Mesendoderm (in vitro differentiated cells): ENCODE measurements around the gene FSD1.
"Not testable (repeated sequence)": the region's sequence is repeated elsewhere in the genome, so short reads cannot be mapped to it uniquely, and the experiment has no call there.

Experiments
- DNase-seq: peaks from one replicate; pipeline ENCODE4 v3.0.0; 2013
- H2AK5ac ChIP-seq: 2 replicates; pipeline ENCODE4 v1.6.1; 2013; ENCODE audit warnings: low read length, inconsistent platforms
- H2BK120ac ChIP-seq: 2 replicates; pipeline ENCODE4 v1.6.1; 2013; ENCODE audit warnings: low read depth, mild to moderate bottlenecking, low read length, moderate library complexity, mixed read lengths
- H2BK15ac ChIP-seq: replicated peaks from 2 replicates; pipeline ENCODE4 v1.6.1; 2013; ENCODE audit warnings: low read depth, mild to moderate bottlenecking, moderate library complexity
- H2BK5ac ChIP-seq: 2 replicates; pipeline ENCODE4 v1.6.1; 2013; ENCODE audit warnings: low read length, inconsistent platforms
- H3K18ac ChIP-seq: 2 replicates; pipeline ENCODE4 v1.6.1; 2013; ENCODE audit warnings: mild to moderate bottlenecking, low read length, mixed read lengths
- H3K23ac ChIP-seq: one replicate; pipeline ENCODE4 v1.6.1; 2013; ENCODE audit warnings: low read length
- H3K27ac ChIP-seq: 2 replicates; pipeline ENCODE4 v1.5.1; 2013; ENCODE audit warnings: low read depth, mild to moderate bottlenecking, inconsistent platforms, low read length, moderate library complexity
- H3K27me3 ChIP-seq: 2 replicates; pipeline ENCODE4 v1.6.1; 2013; ENCODE audit warnings: low read length, control low read depth, mild to moderate bottlenecking, inconsistent platforms; ENCODE audit not compliant: insufficient read depth, poor library complexity
- H3K36me3 ChIP-seq: 2 replicates; pipeline ENCODE4 v1.6.1; 2013; ENCODE audit warnings: low read length, inconsistent platforms; ENCODE audit not compliant: control insufficient read depth, insufficient read depth
- H3K4ac ChIP-seq: one replicate; pipeline ENCODE4 v1.6.1; 2013; ENCODE audit warnings: low read depth, mild to moderate bottlenecking, low read length, moderate library complexity
- H3K4me1 ChIP-seq: 2 replicates; pipeline ENCODE4 v1.6.1; 2013; ENCODE audit warnings: low read depth, low read length, inconsistent platforms; ENCODE audit not compliant: control insufficient read depth
- H3K4me2 ChIP-seq: 2 replicates; pipeline ENCODE4 v1.6.1; 2013; ENCODE audit warnings: low read length
- H3K4me3 ChIP-seq: 2 replicates; pipeline ENCODE4 v1.5.1; 2013; ENCODE audit warnings: mild to moderate bottlenecking, low read length
- H3K56ac ChIP-seq: one replicate; pipeline ENCODE4 v1.6.1; 2013; ENCODE audit warnings: low read length
- H3K79me1 ChIP-seq: 2 replicates; pipeline ENCODE4 v1.6.1; 2013; ENCODE audit warnings: low read length, inconsistent platforms
- H3K79me2 ChIP-seq: 2 replicates; pipeline ENCODE4 v1.6.1; 2013; ENCODE audit warnings: mild to moderate bottlenecking, low read length; ENCODE audit not compliant: control insufficient read depth, insufficient read depth
- H3K9ac ChIP-seq: 2 replicates; pipeline ENCODE4 v1.6.1; 2013; ENCODE audit warnings: low read length, inconsistent platforms
- H4K5ac ChIP-seq: one replicate; pipeline ENCODE4 v1.6.1; 2013; ENCODE audit warnings: low read length
- H4K8ac ChIP-seq: one replicate; pipeline ENCODE4 v1.6.1; 2013; ENCODE audit warnings: low read depth, mild to moderate bottlenecking, control low read depth, low read length, moderate library complexity
- WGBS: extraction: QIAGEN DNeasy Blood & Tissue Kit; methylation state at CpG from one replicate; pipeline ENCODE4 v1.1.7; 2013; ENCODE audit warnings: low lambda C conversion rate, missing lambda C conversion rate; ENCODE audit not compliant: insufficient coverage; ENCODE audit errors: extremely low coverage; 5-methylcytosine and 5-hydroxymethylcytosine counted together

FSD1 gene

GRCh38 chr19:4346020-4346383 lies 41.6 kb downstream of the FSD1 start:
- WGBS: no CpG with 5 or more reads among the region's 6 CpGs

GRCh38 chr19:4347521-4347920 lies 43.1 kb downstream of the FSD1 start:
- no peaks in the 10 kb centered on the region for H3K79me2 ChIP-seq
- no peak overlapping the region for H3K4ac ChIP-seq
- WGBS: no CpG with 5 or more reads among the region's 6 CpGs
- no peak overlapping the region for H2BK15ac ChIP-seq
- H3K4me1 ChIP-seq: no peaks in the 10 kb centered on the region
- H4K5ac ChIP-seq: no peak overlapping the region
- H3K9ac ChIP-seq: no peak overlapping the region
- no peak overlapping the region for H2BK5ac ChIP-seq
- no peak overlapping the region for H3K23ac ChIP-seq
- no peak overlapping the region for H3K27ac ChIP-seq
- H3K56ac ChIP-seq: no peak overlapping the region
- no peaks in the 10 kb centered on the region for H3K27me3 ChIP-seq
- no peak overlapping the region for H4K8ac ChIP-seq
- H3K79me1 ChIP-seq: peaks cover 2% of the 10 kb centered on the region
- DNase-seq: no peak
- peaks cover 3% of the 10 kb centered on the region for H3K36me3 ChIP-seq
- no peak overlapping the region for H3K4me2 ChIP-seq
- H2AK5ac ChIP-seq: no peak overlapping the region
- no peak overlapping the region for H3K18ac ChIP-seq
- H3K4me3 ChIP-seq: no peak overlapping the region
- H2BK120ac ChIP-seq: no peak overlapping the region

More at GRCh38 chr19:4346020-4346383, 41.6 kb downstream of the FSD1 start:
- Histone ChIP-seq H4K8ac (no peak overlapping the region), H3K9ac (no peak overlapping the region), H3K79me2 (no peaks in the 10 kb centered on the region), H3K79me1 (peaks cover 2% of the 10 kb centered on the region), H3K18ac (no peak overlapping the region), H2BK5ac (no peak overlapping the region), H3K4me1 (no peaks in the 10 kb centered on the region), H3K4me2 (no peak overlapping the region), H3K4ac (no peak overlapping the region), H3K56ac (no peak overlapping the region), H3K36me3 (peaks cover 3% of the 10 kb centered on the region), H4K5ac (no peak overlapping the region), H3K4me3 (no peak overlapping the region), H2BK15ac (no peak overlapping the region), H3K27me3 (no peaks in the 10 kb centered on the region), H3K23ac (no peak overlapping the region), H2BK120ac (no peak overlapping the region), H2AK5ac (no peak overlapping the region), H3K27ac (no peak overlapping the region)
- DNase-seq: no peak

- not testable (repeated sequence) for H3K4me3 ChIP-seq, H2BK5ac ChIP-seq, H3K27ac ChIP-seq, H3K36me3 ChIP-seq, H2BK15ac ChIP-seq, H3K9ac ChIP-seq, DNase-seq, H4K8ac ChIP-seq, H3K18ac ChIP-seq, H3K4me2 ChIP-seq, H3K79me1 ChIP-seq, H3K27me3 ChIP-seq, H2BK120ac ChIP-seq, H3K56ac ChIP-seq, H3K23ac ChIP-seq, H3K4me1 ChIP-seq, H3K4ac ChIP-seq, H3K79me2 ChIP-seq, H4K5ac ChIP-seq, H2AK5ac ChIP-seq
- WGBS: no CpG with 5 or more reads among the region's 16 CpGs
These were observed 44.8 kb downstream of the FSD1 start for GRCh38 chr19:4349225-4349624.

- H3K36me3 ChIP-seq: peaks cover 3% of the 10 kb centered on the region
- H2BK15ac ChIP-seq: no peak overlapping the region
- H3K4me3 ChIP-seq: no peak overlapping the region
- no CpG with 5 or more reads among the region's 8 CpGs for WGBS
- H3K18ac ChIP-seq: no peak overlapping the region
- H3K4me2 ChIP-seq: no peak overlapping the region
- H3K9ac ChIP-seq: no peak overlapping the region
- H3K23ac ChIP-seq: no peak overlapping the region
- H3K4me1 ChIP-seq: no peaks in the 10 kb centered on the region
- H2BK5ac ChIP-seq: no peak overlapping the region
- no peaks in the 10 kb centered on the region for H3K27me3 ChIP-seq
- H2AK5ac ChIP-seq: no peak overlapping the region
- H4K8ac ChIP-seq: no peak overlapping the region
- no peaks in the 10 kb centered on the region for H3K79me1 ChIP-seq
- no peak overlapping the region for H4K5ac ChIP-seq
- H3K4ac ChIP-seq: no peak overlapping the region
- H2BK120ac ChIP-seq: no peak overlapping the region
- H3K27ac ChIP-seq: no peak overlapping the region
- H3K79me2 ChIP-seq: no peaks in the 10 kb centered on the region
- no peak for DNase-seq
- H3K56ac ChIP-seq: no peak overlapping the region
These were observed 45.7 kb downstream of the FSD1 start for GRCh38 chr19:4350111-4350510.

- no peak for DNase-seq
- peaks cover 3% of the 10 kb centered on the region for H3K36me3 ChIP-seq
These were observed 46.3 kb downstream of the FSD1 start for GRCh38 chr19:4350726-4351125.

GRCh38 chr19:4352701-4353121 lies 48.3 kb downstream of the FSD1 start:
- Histone ChIP-seq H3K23ac (no peak overlapping the region), H4K8ac (no peak overlapping the region), H3K4ac (no peak overlapping the region), H2AK5ac (no peak overlapping the region), H3K9ac (no peak overlapping the region), H2BK15ac (no peak overlapping the region), H4K5ac (no peak overlapping the region), H2BK120ac (no peak overlapping the region), H3K4me2 (no peak overlapping the region), H3K79me2 (no peaks in the 10 kb centered on the region), H3K4me3 (no peak overlapping the region), H3K18ac (no peak overlapping the region), H3K4me1 (no peaks in the 10 kb centered on the region), H3K27me3 (no peaks in the 10 kb centered on the region), H3K79me1 (no peaks in the 10 kb centered on the region), H3K36me3 (peaks cover 3% of the 10 kb centered on the region), H3K27ac (no peak overlapping the region), H2BK5ac (no peak overlapping the region), H3K56ac (no peak overlapping the region)
- WGBS: no CpG with 5 or more reads among the region's 9 CpGs
- DNase-seq: peak; percentile 69

More at GRCh38 chr19:4350726-4351125, 46.3 kb downstream of the FSD1 start:
- WGBS: no CpG with 5 or more reads among the region's 9 CpGs
- no peak overlapping the region for H4K8ac ChIP-seq
- no peak overlapping the region for H3K56ac ChIP-seq
- no peak overlapping the region for H2AK5ac ChIP-seq
- no peak overlapping the region for H3K27ac ChIP-seq
- no peak overlapping the region for H3K4me3 ChIP-seq
- no peak overlapping the region for H2BK5ac ChIP-seq
- H3K9ac ChIP-seq: no peak overlapping the region
- H3K4ac ChIP-seq: no peak overlapping the region
- H3K18ac ChIP-seq: no peak overlapping the region
- H2BK120ac ChIP-seq: no peak overlapping the region
- H3K4me2 ChIP-seq: no peak overlapping the region
- no peaks in the 10 kb centered on the region for H3K4me1 ChIP-seq
- no peak overlapping the region for H3K23ac ChIP-seq
- no peak overlapping the region for H4K5ac ChIP-seq
- no peaks in the 10 kb centered on the region for H3K27me3 ChIP-seq
- H3K79me1 ChIP-seq: no peaks in the 10 kb centered on the region
- no peaks in the 10 kb centered on the region for H3K79me2 ChIP-seq
- no peak overlapping the region for H2BK15ac ChIP-seq
